CD4-positive, alpha-beta T cell treated with Interleukin-6 for 4 hours (primary cell): ENCODE measurements around the gene TRAF2.
A peak's percentile ranks its signal among the peaks of the same experiment; 100 is the strongest.
"Not testable (repeated sequence)": the region's sequence is repeated elsewhere in the genome, so short reads cannot be mapped to it uniquely, and the experiment has no call there.

Experiments used
- DNase-seq: peaks from one replicate; pipeline ENCODE4 v3.0.0-alpha.2; 2020; ENCODE audit warnings: mixed read lengths

The TRAF2 gene

DNA sequence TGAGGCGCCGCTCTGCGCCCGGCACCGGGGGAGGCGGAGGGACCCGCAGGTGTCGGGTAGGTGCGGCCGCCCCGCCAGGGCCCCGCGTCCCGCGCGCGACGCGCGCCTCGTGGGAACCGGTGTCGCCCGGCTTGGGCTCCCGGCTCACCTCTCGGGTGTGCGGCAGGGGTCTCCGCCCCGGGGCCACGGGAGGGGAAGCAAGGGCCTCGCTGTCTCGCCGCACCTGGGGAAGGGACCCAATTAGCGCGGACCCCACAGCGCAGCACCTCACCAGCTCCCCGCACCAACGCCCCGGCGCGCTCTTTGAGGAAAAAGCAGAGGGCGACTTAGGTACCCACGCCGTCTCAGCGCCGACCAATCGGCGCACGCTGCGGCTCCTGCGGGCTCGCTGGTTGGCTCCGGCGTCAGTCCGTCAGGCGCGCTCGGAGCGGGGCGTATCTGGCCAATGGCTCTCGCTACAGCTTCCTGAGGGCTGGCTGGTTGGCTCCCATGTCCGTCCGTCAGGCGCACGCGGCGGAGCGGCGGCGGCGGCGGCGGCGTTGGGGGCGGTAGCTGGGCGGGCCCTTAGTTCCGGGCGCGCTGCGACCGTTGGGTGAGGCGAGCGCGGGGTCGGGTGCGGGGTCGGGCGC, at the start of gene TRAF2:
TRAF2 (plus strand) TSS at position 567 of the 629 bp plus-strand sequence. CDS start 12,225 bp downstream, outside the sequence.
- DNase-seq: peak; percentile 97

- no peak for DNase-seq
Observed at GRCh38 chr9:136837146-136837855, 49.0 kb upstream of the TRAF2 start.

DNA sequence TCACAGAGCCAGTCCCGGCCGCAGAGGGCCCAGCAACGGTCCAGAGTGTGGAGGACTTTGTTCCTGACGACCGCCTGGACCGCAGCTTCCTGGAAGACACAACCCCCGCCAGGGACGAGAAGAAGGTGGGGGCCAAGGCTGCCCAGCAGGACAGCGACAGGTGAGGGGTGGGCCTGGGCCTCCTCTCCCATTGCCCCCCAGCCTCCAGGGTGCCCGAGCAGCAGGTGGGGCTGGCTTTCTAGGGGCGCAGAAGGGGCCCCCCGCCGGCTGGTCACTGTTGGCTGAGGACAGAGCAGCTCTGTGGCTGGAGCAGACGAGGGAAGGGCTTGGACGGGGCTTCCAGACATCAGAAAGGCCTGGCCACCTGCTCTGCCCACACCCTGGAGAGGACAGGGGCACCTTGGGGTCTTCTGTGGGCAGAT, 48.4 kb upstream of the TRAF2 start:
- not testable (repeated sequence) for DNase-seq

DNA sequence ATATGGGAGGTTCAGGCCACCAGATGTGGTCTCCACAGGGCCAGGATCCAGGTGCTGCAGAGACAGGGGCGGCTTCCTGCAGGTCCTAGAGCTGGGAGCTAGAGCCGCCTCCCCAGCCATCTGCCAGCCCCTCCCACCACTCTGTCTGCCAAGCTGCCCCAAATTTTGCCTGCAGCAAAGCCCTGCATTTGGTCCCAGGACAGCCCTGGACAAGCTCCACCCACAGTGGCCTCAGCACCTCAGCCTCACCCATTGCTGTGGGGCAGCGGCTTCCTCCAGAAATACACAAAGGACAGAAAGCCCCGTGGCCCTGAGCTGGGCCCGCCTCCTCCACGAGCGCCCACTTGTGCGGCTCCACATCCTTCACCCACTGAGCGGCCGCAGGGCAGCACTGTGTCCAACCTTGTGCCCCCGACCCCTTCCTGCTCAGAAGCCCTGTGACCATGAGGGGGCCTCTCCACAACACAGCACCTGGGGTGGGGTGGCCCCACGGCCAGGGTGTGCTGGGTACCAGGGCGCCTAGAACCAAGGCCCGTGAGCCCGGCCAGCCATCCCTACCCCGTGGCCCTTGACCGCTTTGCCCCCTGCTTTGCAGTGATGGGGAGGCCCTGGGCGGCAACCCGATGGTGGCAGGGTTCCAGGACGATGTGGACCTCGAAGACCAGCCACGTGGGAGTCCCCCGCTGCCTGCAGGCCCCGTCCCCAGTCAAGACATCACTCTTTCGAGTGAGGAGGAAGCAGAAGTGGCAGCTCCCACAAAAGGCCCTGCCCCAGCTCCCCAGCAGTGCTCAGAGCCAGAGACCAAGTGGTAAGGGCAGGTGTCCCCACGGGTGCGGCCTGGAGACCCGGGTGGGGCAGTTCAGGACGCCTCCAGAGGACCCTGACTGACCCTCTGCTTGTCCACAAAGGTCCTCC, 47.7 kb upstream of the TRAF2 start:
- DNase-seq: no peak

GRCh38 chr9:136839229-136840139, 46.8 kb upstream of the TRAF2 start:
- no peak for DNase-seq

GRCh38 chr9:136840140-136840876, 46.0 kb upstream of the TRAF2 start:
- DNase-seq: no peak

- no peak for DNase-seq
Observed at GRCh38 chr9:136840877-136841645, 45.3 kb upstream of the TRAF2 start.

GRCh38 chr9:136841646-136842379, 44.5 kb upstream of the TRAF2 start:
- not testable (repeated sequence) for DNase-seq

DNA sequence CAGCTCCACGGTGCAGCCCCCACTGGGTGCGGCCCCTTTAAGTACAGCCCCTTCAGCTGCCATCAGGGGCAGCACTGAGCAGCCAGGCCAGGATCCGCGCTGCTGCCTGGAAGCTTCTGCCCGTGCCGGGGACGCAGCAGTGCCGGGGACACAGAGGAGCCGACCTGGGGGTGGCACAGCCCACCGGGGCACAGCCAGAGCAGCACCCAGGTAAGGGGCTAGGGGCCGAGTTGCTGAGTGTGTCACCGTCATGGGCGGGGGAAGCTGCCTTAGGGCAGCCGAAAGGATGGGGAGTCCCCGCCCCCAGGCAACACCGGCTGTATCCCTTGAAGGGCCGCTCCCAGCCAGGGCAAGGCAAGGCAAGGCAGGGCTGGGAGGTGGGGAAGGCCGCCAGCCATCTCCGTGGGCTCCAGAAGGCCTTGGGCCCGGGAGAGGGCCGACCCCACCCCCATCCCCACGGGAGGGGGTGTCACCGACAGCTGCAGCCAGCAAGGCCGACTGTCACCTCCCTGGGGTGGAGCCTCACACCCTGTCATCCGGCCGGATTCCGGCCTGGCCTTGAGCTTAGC, 43.9 kb upstream of the TRAF2 start, which contains the start of gene AJM1:
AJM1 (plus strand) TSS at position 99 of the 569 bp plus-strand sequence. CDS start 1,937 bp downstream, outside the sequence.
- peak; percentile 81 for DNase-seq

DNA sequence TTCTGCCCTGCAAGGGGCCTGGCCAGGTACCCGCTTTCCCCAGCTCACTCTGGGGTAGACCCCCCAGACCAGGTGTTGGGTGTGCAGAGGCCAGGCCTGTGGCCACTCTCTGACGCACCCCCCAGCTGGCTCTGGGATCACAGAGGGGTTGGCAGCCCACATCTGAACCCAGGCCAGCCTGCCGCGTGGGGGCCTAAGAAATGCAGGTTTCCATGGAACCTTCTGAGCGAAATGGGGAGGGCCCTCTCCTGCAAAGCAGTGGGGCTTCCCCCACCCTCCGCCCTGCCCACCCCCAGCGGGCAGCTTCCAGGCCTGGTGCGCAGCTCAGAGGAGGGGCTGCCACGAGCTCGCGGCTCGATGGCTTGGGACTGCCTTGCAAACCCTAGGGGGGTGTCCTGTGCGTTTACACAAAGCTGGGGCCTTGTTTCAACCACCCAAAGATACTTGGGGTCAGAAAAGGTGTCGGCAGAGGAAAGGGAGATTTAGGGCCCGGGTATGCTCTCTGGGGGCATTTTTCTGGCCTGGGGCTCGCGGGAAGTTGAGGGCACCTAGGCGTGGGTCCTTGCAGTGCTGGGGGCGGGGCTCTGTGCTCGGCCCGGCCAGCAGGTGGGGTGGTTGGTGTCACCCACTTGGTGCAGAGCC, 43.0 kb upstream of the TRAF2 start:
- not testable (repeated sequence) for DNase-seq

DNA sequence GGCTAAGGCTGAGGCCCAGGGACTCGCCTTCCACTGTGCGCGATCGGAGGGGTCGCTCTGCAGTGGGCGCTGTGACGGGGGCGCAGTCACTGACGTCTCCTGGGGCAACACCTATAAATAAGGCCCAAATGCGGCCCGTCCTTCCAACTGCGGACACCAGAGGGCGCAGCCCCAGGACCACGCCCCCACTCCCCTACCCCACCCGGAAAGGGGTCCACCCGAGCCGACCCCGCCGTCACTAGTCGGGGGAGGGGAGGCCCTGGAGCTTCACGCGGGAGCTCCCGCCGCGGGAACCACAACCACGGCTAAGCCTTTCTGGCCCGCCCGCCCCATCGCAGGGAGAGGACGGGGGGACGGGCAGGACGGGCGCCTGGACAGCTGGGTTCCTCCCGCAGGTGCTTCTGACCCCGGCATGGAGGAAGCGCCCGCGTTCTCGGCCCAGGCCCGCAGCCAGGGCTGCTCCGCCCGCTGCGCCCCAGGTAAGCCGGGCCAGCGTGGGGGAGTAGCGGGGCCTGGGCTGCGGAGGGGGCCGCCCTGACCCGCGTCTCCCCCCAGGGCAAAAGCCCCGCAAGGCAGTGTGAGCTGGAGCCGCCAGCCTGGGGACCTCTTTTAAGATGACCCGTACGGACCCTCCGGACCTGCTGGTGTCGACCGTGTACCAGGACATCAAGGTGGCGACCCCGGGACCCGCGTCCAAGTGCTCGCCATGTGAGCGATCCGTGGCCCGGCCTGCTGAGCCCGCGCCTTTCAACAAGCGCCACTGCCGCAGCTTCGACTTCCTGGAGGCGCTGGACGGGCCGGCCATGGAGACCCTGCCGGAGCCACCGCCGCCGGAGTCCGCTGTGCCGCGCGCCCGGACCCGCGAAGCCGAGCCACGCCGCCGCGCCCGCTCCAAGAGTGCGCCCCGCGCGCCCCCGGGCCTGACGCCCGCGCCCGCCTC, 42.2 kb upstream of the TRAF2 start:
- peak; percentile 62 for DNase-seq

DNA sequence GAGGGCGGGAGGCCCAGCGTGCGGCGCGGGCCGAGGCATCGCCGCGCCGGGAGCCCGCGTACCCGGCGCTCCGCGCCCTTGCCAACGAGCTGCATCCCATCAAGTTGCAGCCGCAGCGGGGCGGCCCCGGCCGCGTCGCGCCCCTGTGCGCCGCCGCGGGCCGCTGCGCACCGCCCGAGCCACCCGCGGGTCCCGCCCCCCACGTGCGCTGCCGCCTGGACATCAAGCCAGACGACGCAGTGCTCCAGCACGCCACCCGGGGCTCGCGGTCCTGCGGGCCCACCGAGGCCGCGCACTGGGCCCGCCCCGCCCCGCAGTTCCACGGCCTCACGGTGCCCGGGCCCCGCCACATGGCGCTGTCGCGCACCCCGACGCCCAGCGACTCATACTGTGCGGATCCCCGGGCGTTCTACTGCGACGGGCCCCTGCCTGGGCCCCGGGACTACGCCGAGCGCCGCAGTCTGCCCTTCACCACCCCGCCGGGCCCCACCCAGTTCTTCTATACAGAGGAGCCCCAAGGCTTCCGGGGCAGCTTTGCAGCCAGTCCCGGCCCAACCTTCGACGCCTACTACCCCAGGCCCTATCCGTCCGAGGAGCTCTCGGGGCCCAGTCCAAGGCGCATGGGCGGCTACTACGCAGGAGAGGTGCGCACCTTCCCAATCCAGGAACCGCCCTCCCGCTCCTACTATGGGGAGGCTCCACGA, 41.4 kb upstream of the TRAF2 start:
- DNase-seq: no peak

DNA sequence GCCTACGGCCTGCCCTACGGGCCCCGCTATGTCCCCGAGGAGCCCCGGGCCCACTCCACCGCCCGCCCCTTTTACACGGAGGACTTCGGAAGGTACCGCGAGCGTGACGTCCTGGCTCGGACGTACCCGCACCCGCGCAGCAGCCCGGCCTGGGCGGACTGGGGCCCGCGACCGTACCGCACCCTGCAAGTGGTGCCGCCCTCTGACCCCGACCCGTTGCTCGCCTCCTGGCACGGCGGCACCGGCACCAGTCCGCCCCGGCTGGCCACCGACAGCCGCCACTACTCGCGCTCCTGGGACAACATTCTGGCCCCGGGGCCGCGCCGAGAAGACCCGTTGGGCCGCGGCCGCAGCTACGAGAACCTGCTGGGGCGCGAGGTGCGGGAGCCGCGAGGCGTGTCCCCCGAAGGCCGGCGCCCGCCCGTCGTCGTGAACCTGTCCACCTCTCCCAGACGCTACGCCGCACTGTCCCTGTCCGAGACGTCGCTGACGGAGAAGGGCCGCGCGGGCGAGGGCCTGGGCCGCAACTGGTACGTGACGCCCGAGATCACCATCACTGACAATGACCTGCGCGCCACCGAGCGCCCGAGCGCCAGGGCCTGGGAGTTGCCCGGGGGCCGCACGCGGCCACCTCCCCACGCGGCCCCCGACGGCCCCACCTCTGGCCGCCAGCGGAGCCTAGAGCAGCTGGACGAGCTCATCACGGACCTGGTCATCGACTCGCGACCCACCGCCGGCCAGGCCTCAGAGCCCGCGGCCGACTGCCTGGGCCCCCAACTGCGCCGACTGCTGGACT, 40.7 kb upstream of the TRAF2 start:
- DNase-seq: no peak

GRCh38 chr9:136846376-136847087, 39.8 kb upstream of the TRAF2 start:
- DNase-seq: no peak

GRCh38 chr9:136847088-136847825, 39.1 kb upstream of the TRAF2 start:
- no peak for DNase-seq
